GM20000 (cell line): ENCODE measurements around the gene DNAL4.

Experiments used
- DNase-seq: peaks from one replicate; pipeline ENCODE4 v3.0.0; 2012; ENCODE audit warnings: low spot score
- TF ChIP-seq, protein P1 (sequence below): IDR thresholded peaks from 2 replicates; pipeline ENCODE4 v1.5.1; 2012; ENCODE audit warnings: mild to moderate bottlenecking, control low read depth; ENCODE audit errors: extremely low read depth, missing control alignments

The DNAL4 gene

DNA sequence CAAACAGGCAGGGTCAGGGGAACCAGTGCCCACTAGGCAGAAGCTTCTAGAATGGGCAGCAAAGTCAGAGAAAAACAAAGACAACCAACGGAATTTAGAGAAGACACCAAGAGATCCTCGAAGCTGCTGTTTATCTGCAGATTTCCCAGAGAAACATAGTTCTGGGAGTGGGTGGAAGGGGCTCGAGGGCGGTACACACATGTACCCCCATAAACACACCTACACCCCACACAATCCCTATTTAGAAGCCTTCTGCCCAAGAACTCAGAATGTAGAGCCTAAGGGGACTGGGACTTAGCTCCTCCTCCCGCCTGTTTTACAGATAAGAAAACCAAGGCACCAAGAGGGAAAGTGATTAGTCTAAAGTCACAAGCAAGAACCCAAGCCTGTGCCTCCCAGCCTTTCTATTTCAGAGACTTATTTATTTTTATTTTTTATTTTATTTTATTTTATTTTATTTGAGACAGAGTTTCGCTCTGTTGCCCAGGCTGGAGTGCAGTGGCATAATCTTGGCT is 43.5 kb upstream of the DNAL4 start:
- DNase-seq, result no peak
- TF ChIP-seq, protein P1, sequence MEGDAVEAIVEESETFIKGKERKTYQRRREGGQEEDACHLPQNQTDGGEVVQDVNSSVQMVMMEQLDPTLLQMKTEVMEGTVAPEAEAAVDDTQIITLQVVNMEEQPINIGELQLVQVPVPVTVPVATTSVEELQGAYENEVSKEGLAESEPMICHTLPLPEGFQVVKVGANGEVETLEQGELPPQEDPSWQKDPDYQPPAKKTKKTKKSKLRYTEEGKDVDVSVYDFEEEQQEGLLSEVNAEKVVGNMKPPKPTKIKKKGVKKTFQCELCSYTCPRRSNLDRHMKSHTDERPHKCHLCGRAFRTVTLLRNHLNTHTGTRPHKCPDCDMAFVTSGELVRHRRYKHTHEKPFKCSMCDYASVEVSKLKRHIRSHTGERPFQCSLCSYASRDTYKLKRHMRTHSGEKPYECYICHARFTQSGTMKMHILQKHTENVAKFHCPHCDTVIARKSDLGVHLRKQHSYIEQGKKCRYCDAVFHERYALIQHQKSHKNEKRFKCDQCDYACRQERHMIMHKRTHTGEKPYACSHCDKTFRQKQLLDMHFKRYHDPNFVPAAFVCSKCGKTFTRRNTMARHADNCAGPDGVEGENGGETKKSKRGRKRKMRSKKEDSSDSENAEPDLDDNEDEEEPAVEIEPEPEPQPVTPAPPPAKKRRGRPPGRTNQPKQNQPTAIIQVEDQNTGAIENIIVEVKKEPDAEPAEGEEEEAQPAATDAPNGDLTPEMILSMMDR, result no peak

DNA sequence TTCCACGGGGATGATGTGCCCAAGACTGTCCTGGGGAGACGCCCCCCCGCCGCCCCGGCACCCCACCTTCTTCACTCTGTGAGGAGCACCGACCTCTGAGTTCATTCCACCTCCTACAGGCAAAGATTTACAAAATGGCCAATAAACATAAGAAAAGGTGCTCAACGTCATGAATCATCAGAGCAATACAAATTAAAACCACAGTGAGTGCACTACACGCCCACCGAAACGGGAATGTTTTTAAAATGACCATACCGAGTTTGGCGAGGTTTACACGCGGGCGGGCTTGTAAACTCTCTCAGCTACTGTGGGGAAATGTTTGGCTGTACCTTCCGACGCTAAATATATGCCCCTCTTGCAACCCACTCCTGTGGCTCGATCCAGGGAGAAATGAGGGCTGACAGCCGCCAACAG is 42.0 kb upstream of the DNAL4 start:
- TF ChIP-seq, protein P1, result no peak
- DNase-seq, result no peak

DNA sequence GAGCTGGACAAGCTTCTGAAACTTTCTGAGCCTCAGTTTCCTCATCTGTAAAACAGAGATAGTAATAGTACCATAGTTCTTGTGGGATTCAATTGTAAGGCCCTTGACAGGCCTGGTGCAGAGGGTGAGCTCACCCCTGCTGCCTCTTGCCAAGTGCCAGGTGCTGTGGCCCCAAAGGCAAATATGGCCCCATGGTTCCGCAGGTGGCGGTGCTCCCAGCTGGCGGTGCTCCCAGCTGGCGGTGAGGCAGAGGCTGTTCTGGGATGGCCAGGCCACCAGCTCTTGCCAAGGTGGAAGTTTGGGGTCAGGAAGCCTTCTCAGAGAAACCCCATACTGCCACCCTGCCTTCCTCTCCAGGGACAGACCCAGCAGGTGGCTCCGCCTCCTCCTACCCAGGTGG is 41.0 kb upstream of the DNAL4 start:
- DNase-seq, result no peak
- TF ChIP-seq, protein P1, result no peak

DNA sequence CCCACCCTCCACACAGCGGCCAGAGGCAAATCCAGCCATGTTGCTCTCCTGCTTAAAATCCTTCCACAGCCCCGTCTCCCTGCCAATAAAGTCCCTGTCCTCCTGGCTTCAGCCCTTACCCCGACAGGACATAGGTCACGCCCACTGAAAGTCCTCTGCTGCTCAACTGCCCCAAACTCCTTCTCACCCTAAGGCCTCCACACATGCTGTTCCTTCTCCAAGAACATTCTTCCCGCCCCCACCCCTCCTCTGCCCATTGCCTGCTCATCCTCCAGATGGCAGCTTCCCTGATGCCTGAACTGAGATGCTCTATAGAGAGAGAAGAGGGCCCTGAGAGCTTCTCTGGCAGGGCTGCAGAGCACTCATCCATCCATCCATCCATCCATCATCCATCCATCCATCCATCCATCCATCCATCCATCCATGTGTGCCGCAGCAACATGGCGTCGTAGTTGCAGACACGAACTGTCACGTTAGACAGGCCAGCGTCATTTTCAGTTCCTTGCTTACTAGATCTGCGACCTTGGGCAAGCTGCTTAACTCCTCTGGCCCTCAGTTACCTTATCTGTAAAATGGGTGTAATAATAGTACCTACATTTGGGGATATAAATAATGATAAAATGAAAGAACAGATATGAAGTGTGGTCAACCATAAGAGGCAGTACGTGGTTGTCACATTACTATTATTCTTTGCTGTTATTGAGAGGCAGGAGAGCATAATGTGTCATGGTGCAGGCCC is 40.4 kb upstream of the DNAL4 start:
- DNase-seq, result no peak
- TF ChIP-seq, protein P1, result no peak

DNA sequence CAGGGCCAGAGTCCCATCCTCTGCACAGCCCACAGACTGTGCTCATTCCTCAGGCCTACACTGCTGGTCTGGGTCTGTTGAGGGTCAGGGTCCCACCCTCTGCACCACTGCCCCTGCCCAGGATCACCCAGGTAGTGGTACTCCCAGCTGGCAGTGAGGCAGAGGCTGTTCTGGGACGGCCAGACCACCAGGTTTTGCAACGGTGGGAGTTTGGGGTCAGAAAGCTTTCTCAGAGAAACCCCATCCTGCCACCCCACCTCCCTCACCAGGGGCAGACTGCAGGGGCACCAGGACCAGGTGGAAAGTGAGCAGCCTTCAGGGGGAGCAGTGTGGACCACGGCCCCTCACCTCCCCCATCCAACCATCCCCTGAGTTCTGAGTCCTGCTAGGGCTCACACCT is 39.1 kb upstream of the DNAL4 start:
- TF ChIP-seq, protein P1, result no peak
- DNase-seq, result no peak

DNA sequence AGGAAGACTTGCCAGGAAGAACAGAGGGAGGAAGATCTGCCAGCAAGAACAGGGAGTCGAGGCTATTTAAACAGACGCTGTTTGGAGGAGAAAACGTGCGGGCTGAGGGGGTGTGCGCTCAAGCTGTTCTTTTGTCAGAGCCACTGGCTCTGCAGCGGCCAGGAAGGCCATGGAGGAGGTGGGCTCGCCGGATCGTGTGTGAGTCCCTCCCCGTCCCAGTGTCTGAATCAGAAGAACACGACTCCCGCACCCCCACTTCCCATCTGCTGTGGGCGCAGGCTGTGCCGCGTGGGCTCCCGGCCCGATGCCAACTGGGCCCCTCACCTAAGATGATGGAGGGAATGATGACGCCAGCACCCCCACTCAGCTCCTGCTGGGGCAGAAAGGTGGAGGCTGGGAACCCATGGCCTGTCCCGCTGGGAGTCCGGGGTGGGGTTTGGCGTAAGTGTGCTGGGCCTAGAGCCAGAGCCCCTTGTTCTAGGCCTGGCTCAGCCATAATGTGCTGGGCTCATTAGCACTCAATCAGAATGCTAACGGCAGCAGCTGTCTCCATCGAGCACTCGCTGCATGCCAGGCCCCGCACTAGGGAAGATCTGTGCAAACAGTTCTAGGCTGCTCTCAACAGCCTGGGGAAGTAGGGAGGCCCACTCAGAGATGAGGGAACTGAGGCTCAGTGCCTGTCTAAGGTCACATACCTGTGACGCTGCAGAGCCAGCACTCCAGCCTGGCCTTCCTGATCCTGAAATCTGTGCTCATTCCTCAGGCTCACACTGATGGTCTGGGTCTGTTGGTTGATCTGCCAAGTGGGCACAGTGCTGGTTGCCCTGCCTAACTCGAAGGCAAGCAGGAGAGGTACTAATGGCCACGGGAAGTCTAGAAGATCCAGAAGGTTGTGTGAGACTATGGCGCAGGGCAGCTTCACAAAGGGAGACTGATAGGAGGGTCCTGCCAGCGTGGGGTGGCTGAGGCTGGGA is 38.3 kb upstream of the DNAL4 start:
- TF ChIP-seq, protein P1, result no peak

More for the DNA sequence above, 38.3 kb upstream of the DNAL4 start:
- no peak for DNase-seq
